ENCODE results near the gene LRCOL1.

DNA sequence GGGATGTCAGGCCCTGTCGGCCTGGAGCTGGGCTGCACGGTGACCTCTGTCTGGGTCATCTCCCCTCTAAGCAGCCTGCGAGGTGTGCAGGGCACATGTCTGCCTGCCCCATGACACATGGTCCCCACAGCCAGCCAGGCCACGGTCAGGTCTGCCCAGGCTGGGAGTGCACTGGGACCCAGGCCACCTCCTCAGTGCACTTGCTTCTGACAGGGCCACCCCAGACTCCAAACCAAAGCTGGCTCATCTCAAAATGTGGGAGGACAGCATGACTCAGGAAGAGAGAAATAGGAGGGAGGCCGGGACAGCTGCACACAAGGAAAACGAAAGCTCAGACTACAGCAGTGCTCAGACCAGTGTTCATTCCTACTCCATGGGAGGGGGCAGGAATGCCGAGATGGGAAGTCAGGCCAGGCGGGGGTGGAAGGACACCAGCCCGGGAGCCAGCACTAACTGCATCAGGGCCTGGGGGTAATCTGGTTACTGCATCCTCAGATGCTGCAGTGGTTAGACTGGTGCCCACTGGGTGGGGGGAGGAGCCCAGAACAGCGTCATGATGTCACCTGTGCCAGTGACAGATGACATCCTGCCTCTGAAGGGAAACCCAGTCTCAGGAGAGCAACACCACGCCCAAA is 12.2 kb upstream of the LRCOL1 start:
- TF ChIP-seq, protein P1, sequence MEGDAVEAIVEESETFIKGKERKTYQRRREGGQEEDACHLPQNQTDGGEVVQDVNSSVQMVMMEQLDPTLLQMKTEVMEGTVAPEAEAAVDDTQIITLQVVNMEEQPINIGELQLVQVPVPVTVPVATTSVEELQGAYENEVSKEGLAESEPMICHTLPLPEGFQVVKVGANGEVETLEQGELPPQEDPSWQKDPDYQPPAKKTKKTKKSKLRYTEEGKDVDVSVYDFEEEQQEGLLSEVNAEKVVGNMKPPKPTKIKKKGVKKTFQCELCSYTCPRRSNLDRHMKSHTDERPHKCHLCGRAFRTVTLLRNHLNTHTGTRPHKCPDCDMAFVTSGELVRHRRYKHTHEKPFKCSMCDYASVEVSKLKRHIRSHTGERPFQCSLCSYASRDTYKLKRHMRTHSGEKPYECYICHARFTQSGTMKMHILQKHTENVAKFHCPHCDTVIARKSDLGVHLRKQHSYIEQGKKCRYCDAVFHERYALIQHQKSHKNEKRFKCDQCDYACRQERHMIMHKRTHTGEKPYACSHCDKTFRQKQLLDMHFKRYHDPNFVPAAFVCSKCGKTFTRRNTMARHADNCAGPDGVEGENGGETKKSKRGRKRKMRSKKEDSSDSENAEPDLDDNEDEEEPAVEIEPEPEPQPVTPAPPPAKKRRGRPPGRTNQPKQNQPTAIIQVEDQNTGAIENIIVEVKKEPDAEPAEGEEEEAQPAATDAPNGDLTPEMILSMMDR (conservative IDR thresholded peaks at IDR 0.05; ENCODE audit: low read depth in 2 of 2): no peak
- TF ChIP-seq POLR2AphosphoS5 (IDR thresholded peaks at IDR 0.05; ENCODE audit: low read depth) (no peak), CREB1 (CRISPR knock-in tag; IDR thresholded peaks at IDR 0.05; ENCODE audit: low read depth) (no peak), EZH2 (IDR thresholded peaks at IDR 0.05; ENCODE audit: low read depth, unreplicated experiment) (no peak)
